HFF-Myc (cell line): ENCODE results near the gene CCDC150.
"Not testable (repeated sequence)": the region's sequence is repeated elsewhere in the genome, so short reads cannot be mapped to it uniquely, and the experiment has no call there.

ENCODE experiments used
- DNase-seq: peaks from one replicate; pipeline ENCODE4 v3.0.0-alpha.2; 2011; ENCODE audit warnings: low read depth; ENCODE audit errors: extremely low read depth
- H3K4me3 ChIP-seq: replicated peaks from 2 replicates; pipeline ENCODE4 v1.5.1; 2011; ENCODE audit warnings: low read depth, mild to moderate bottlenecking, control low read depth, low read length
- CTCF ChIP-seq: IDR thresholded peaks from 2 replicates; pipeline ENCODE4 v1.5.1; 2012; ENCODE audit warnings: mild to moderate bottlenecking, low read depth, low read length, control low read depth; ENCODE audit errors: missing control alignments

CCDC150 gene

GRCh38 chr2:196725218-196725617 lies 85.7 kb downstream of the CCDC150 start:
- no peak overlapping the region for H3K4me3 ChIP-seq
- TF ChIP-seq CTCF: no peak
- no peak for DNase-seq

- no peak for DNase-seq
- TF ChIP-seq CTCF: no peak
- no peak overlapping the region for H3K4me3 ChIP-seq
Measured at GRCh38 chr2:196725882-196726281, 86.4 kb downstream of the CCDC150 start.

GRCh38 chr2:196729418-196729817 lies 89.9 kb downstream of the CCDC150 start:
- no peak for DNase-seq
- no peak overlapping the region for H3K4me3 ChIP-seq
- TF ChIP-seq CTCF: no peak

- not testable (repeated sequence) for H3K4me3 ChIP-seq
Measured at GRCh38 chr2:196736646-196737045, 97.1 kb downstream of the CCDC150 start.

GRCh38 chr2:196737046-196737445 lies 97.5 kb downstream of the CCDC150 start:
- no peak for DNase-seq
- no peak overlapping the region for H3K4me3 ChIP-seq
- no peak for TF ChIP-seq CTCF

More at GRCh38 chr2:196736646-196737045, 97.1 kb downstream of the CCDC150 start:
- not testable (repeated sequence) for DNase-seq

- no peak overlapping the region for H3K4me3 ChIP-seq
- no peak for TF ChIP-seq CTCF
- DNase-seq: no peak
Measured at GRCh38 chr2:196739031-196739430, 99.5 kb downstream of the CCDC150 start.

- DNase-seq: no peak
- H3K4me3 ChIP-seq: no peak overlapping the region
- no peak for TF ChIP-seq CTCF
Measured at GRCh38 chr2:196742216-196742615, 102.7 kb downstream of the CCDC150 start.
